ENCODE results near the gene OSBPL2.

The OSBPL2 gene

GRCh38 chr20:62305765-62306413 lies 67.6 kb downstream of the OSBPL2 start:
- TF ChIP-seq CTCF (conservative IDR thresholded peaks at IDR 0.05; ENCODE audit: low read depth, low read length) = no peak
- DNase-seq (ENCODE audit: low read depth) = no peak
- H3K4me3 ChIP-seq (ENCODE audit: low read length) = no peak overlapping the region

- DNase-seq (ENCODE audit: low read depth) = no peak
These were observed 68.3 kb downstream of the OSBPL2 start for GRCh38 chr20:62306414-62307187.

GRCh38 chr20:62307226-62308101 lies 69.1 kb downstream of the OSBPL2 start:
- no peak for TF ChIP-seq CTCF (conservative IDR thresholded peaks at IDR 0.05; ENCODE audit: low read depth, low read length)
- no peak overlapping the region for H3K4me3 ChIP-seq (ENCODE audit: low read length)
- no peak for DNase-seq (ENCODE audit: low read depth)

More at GRCh38 chr20:62306414-62307187, 68.3 kb downstream of the OSBPL2 start:
- TF ChIP-seq CTCF (conservative IDR thresholded peaks at IDR 0.05; ENCODE audit: low read depth, low read length) = no peak
- no peak overlapping the region for H3K4me3 ChIP-seq (ENCODE audit: low read length)

GRCh38 chr20:62308102-62308822 lies 69.9 kb downstream of the OSBPL2 start:
- DNase-seq (ENCODE audit: low read depth) = no peak
- TF ChIP-seq CTCF (conservative IDR thresholded peaks at IDR 0.05; ENCODE audit: low read depth, low read length) = no peak
- no peak overlapping the region for H3K4me3 ChIP-seq (ENCODE audit: low read length)

GRCh38 chr20:62309198-62309944 lies 71.0 kb downstream of the OSBPL2 start:
- no peak overlapping the region for H3K4me3 ChIP-seq (ENCODE audit: low read length)
- TF ChIP-seq CTCF (conservative IDR thresholded peaks at IDR 0.05; ENCODE audit: low read depth, low read length) = no peak
- no peak for DNase-seq (ENCODE audit: low read depth)
